ENCODE results near the gene FILIP1L.

Gene FILIP1L

DNA sequence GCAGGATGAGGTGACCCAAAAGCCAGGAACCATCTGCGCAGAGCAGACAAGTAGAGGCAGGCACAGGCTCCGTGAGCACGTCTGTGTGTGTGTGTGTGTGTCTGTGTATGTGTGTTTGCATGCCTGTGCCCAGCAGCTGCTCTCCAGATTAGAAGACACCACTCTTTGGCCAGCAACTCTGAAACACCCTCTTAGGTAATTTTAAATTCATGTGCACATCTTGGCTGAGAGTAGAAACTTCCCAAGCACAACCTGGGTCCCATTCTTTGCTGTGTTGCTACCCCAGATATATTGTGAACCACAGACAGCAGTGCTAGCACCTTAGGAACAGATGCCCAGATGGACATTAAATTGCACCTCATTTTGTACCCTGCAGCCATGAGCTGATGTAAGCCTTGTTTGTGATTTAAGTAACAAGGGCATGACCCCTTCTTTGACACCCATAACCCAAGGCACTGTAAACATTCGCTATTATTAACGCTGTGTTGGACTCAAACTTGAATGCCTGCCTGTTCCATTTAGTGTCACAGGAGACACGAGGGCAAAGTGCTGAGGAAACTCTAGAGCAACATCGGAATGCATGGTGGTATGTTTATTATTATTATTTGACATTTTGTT is at the start of gene FILIP1L:
Gene FILIP1L, minus strand, starts transcription at position 89 of the 618 bp plus-strand sequence.
- DNase-seq: no peak

- DNase-seq: no peak
Measured at GRCh38 chr3:100163787-100164186, 49.5 kb upstream of the FILIP1L start.

- peak; percentile 49 for DNase-seq
Measured at GRCh38 chr3:100160521-100160920, 46.2 kb upstream of the FILIP1L start.

- DNase-seq: peak; percentile 82
Measured at GRCh38 chr3:100159331-100160153, 45.2 kb upstream of the FILIP1L start.

- DNase-seq: no peak
Measured at GRCh38 chr3:100158918-100159330, 44.6 kb upstream of the FILIP1L start.

- no peak for DNase-seq
Measured at GRCh38 chr3:100157685-100158084, 43.4 kb upstream of the FILIP1L start.

GRCh38 chr3:100155590-100155989 is 41.3 kb upstream of the FILIP1L start:
- DNase-seq: no peak

GRCh38 chr3:100155128-100155527 is 40.8 kb upstream of the FILIP1L start:
- DNase-seq: peak; percentile 63

- no peak for DNase-seq
Measured at GRCh38 chr3:100154171-100154570, 39.9 kb upstream of the FILIP1L start.

- DNase-seq: no peak
Measured at GRCh38 chr3:100151024-100151707, 36.9 kb upstream of the FILIP1L start.

DNA sequence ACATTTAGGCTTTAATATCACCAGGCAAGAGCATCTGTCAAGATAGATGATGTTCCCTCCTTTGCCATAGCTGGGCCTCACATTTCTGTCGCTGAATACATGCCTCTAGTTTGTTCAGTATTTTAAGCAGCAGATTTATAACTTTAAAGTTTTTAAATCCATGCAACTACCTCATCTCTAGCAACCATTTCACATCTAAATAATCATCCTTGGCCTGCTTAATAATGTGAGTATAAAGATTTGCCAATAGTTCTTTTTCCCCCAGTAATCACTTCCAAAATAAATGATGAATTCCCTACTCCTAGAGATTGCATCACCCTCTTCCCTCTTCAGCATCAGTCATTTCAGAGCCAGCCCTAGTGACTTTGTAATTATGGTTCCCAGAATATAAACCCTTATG is 36.2 kb upstream of the FILIP1L start:
- DNase-seq: peak; percentile 49

GRCh38 chr3:100149713-100150415 is 35.6 kb upstream of the FILIP1L start:
- no peak for DNase-seq

- no peak for DNase-seq
Measured at GRCh38 chr3:100149130-100149529, 34.8 kb upstream of the FILIP1L start.

- DNase-seq: no peak
Measured at GRCh38 chr3:100144255-100144866, 30.1 kb upstream of the FILIP1L start.

GRCh38 chr3:100141586-100141985 is 27.3 kb upstream of the FILIP1L start:
- no peak for DNase-seq

- no peak for DNase-seq
Measured at GRCh38 chr3:100140976-100141375, 26.7 kb upstream of the FILIP1L start.

- DNase-seq: no peak
Measured at GRCh38 chr3:100136921-100137320, 22.6 kb upstream of the FILIP1L start.

DNA sequence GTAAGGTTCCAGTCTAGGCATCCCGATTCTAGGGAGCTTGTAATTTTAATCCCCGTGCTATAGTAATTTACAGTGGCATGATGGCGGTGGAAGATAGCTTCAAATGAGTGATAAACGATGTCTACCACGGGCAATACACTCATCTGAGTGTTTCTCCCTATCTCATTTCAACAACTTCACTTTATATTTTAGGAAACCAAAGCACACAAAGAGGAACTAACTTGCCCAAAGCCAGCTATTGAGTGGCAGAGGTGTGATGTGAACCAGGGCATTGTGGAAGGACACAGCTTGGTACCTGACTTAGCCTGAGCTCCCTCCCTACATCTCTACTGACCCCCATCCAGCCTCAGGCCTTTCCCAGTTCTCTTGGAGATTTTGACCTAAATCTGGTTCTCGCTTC is 16.9 kb upstream of the FILIP1L start:
- no peak for DNase-seq

GRCh38 chr3:100129941-100130340 is 15.6 kb upstream of the FILIP1L start:
- no peak for DNase-seq

- no peak for DNase-seq
Measured at GRCh38 chr3:100128565-100128964, 14.3 kb upstream of the FILIP1L start.

- DNase-seq: no peak
Measured at GRCh38 chr3:100127792-100128191, 13.5 kb upstream of the FILIP1L start.

- no peak for DNase-seq
Measured at GRCh38 chr3:100125161-100125938, 11.0 kb upstream of the FILIP1L start.
